Gastroesophageal sphincter (tissue), 4 donors: ENCODE results near the gene BATF3. TPM values are rescaled to one million over a fixed set of nuclear protein-coding genes. Genes with fewer than 3 reads are reported as not detected.

Experiments used
- ATAC-seq: fragments of 150-250 bp; one replicate; pipeline ENCODE4 v1.9.1; 2016; ENCODE audit warnings: mild to moderate bottlenecking, moderate library complexity
- H3K27ac ChIP-seq, 4 donors: fragments of 200-600 bp; sonication (generic) in 3 of 4; 1 replicate in 3 of 4; 2 replicates in 1 of 4; pipeline ENCODE4 v1.5.1; 2016 to 2019
- H3K27me3 ChIP-seq: fragments of 200-600 bp; sonication (generic); one replicate; pipeline ENCODE4 v1.5.1; 2019
- H3K36me3 ChIP-seq, 2 donors: fragments of 200-600 bp; sonication (generic); one replicate each; pipeline ENCODE4 v1.5.1; 2019; ENCODE audit warnings: control low read depth in 1 of 2
- H3K4me1 ChIP-seq, 3 donors: fragments of 200-600 bp; sonication (generic); 1 replicate in 2 of 3; 2 replicates in 1 of 3; pipeline ENCODE4 v1.5.1; 2016 to 2019; ENCODE audit warnings: control low read depth in 2 of 3
- H3K4me3 ChIP-seq, 2 donors: fragments of 200-600 bp; sonication (generic); one replicate each; pipeline ENCODE4 v1.5.1; 2019; ENCODE audit warnings: mild to moderate bottlenecking in 1 of 2, moderate library complexity in 1 of 2
- H3K9me3 ChIP-seq, 3 donors: fragments of 200-600 bp; sonication (generic); one replicate each; pipeline ENCODE4 v1.5.1; 2017 to 2019; ENCODE audit warnings: control low read depth in 2 of 3
- CTCF ChIP-seq, 4 experiments: fragments of 200-600 bp in 2 of 4; fragments of 450-650 bp in 2 of 4; sonication (generic) in 1 of 4; IDR thresholded peaks; one replicate each; pipeline ENCODE4 v1.5.1; 2017 to 2019; ENCODE audit warnings: antibody characterized with exemption in 4 of 4, mild to moderate bottlenecking in 2 of 4, moderate library complexity in 2 of 4
- EP300 ChIP-seq: sonication (generic); formaldehyde crosslinking; IDR thresholded peaks from one replicate; pipeline ENCODE4 v1.6.1; 2017; ENCODE audit warnings: antibody characterized with exemption, mild to moderate bottlenecking
- POLR2A ChIP-seq, 2 donors: fragments of 450-650 bp; IDR thresholded peaks; one replicate each; pipeline ENCODE4 v1.6.1; 2017; ENCODE audit warnings: antibody characterized with exemption in 2 of 2, mild to moderate bottlenecking in 2 of 2, moderate library complexity in 1 of 2
- POLR2AphosphoS5 ChIP-seq: sonication (generic); formaldehyde crosslinking; IDR thresholded peaks from one replicate; pipeline ENCODE4 v1.6.1; 2017; ENCODE audit warnings: antibody characterized with exemption
- WGBS, 2 donors: methylation state at CpG; one replicate each; pipeline ENCODE4 v1.1.5; 2018; ENCODE audit warnings: low coverage in 1 of 2; 5-methylcytosine and 5-hydroxymethylcytosine counted together
- total RNA-seq, 4 donors: library from RNA; depleted of rRNA; stranded (reverse); fragments of >200 nt; gene quantifications; one replicate each; pipeline ENCODE4 v1.1.0, GENCODE V29; 2016

BATF3 gene
- total RNA-seq, 4 donors from 2014 or later: 0.31 to 3.9 (median 3.7) TPM

GRCh38 chr1:212691561-212692071, 8.0 kb downstream of the BATF3 start:
- Histone ChIP-seq H3K27ac (no peak overlapping the region), H3K9me3 (no peaks in the 10 kb centered on the region), H3K4me3 (no peak overlapping the region), H3K36me3 (no peaks in the 10 kb centered on the region), H3K4me1 (no peaks in the 10 kb centered on the region), H3K27me3 (peaks cover 13% of the 10 kb centered on the region)
- ATAC-seq: no peak
- TF ChIP-seq CTCF (IDR thresholded peaks at IDR 0.05): no peak
- TF ChIP-seq POLR2AphosphoS5: no peak
- TF ChIP-seq POLR2A (IDR thresholded peaks at IDR 0.05): no peak
- no peak for TF ChIP-seq EP300
- 80% methylated on average over 1 of the region's 9 CpGs; no CpG with 5 or more reads in 1 of the 2 donors for WGBS, 2 donors

DNA sequence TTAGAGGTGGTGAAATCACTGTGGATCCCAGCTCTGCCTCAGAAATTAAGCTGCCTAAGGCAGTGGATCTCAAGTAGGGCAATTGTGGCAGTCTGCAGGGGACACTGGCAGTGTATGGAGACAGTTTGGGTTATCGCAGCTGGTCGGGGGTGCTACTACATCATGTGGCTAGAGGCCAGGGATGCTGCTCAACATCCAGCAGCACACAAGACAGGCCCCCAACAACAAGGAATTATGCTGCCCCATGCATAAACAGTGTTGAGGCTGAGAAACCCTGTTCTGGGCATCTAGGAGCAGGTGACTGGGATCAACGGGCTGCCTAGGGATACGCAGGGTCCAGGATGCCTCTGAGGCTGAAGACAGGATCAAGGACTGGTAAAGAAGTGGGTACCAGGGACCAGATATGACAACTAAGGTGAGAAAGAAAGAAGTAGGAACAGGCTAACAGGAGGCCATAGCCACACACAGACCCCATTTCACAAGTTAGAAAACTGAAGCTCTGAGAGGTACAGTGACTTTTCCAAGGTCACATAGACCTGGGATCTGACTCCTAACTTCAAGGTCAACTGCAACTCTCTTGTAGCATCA, 8.7 kb downstream of the BATF3 start:
- Histone ChIP-seq H3K4me3 (no peak overlapping the region), H3K27ac (no peak overlapping the region), H3K36me3 (no peaks in the 10 kb centered on the region), H3K9me3 (no peaks in the 10 kb centered on the region), H3K4me1 (no peaks in the 10 kb centered on the region), H3K27me3 (peaks cover 13% of the 10 kb centered on the region)
- ATAC-seq: no peak
- WGBS, 2 donors: 88 to 95% methylated on average over 2 of the region's 4 CpGs
- TF ChIP-seq POLR2AphosphoS5 (no peak), EP300 (no peak), CTCF (IDR thresholded peaks at IDR 0.05) (no peak), POLR2A (IDR thresholded peaks at IDR 0.05) (no peak)

- ATAC-seq: no peak
- TF ChIP-seq POLR2A (IDR thresholded peaks at IDR 0.05) (no peak), CTCF (IDR thresholded peaks at IDR 0.05) (no peak), EP300 (no peak), POLR2AphosphoS5 (no peak)
- no peaks in the 10 kb centered on the region for H3K9me3 ChIP-seq
- H3K27me3 ChIP-seq: peaks cover 13% of the 10 kb centered on the region
- H3K4me3 ChIP-seq: no peak overlapping the region
- 91 to 93% methylated on average over 10 to 11 of the region's 12 CpGs for WGBS, 2 donors
- H3K4me1 ChIP-seq: no peaks in the 10 kb centered on the region
- no peak overlapping the region for H3K27ac ChIP-seq
- H3K36me3 ChIP-seq: no peaks in the 10 kb centered on the region
Observed at GRCh38 chr1:212689758-212690529, 9.7 kb downstream of the BATF3 start.

DNA sequence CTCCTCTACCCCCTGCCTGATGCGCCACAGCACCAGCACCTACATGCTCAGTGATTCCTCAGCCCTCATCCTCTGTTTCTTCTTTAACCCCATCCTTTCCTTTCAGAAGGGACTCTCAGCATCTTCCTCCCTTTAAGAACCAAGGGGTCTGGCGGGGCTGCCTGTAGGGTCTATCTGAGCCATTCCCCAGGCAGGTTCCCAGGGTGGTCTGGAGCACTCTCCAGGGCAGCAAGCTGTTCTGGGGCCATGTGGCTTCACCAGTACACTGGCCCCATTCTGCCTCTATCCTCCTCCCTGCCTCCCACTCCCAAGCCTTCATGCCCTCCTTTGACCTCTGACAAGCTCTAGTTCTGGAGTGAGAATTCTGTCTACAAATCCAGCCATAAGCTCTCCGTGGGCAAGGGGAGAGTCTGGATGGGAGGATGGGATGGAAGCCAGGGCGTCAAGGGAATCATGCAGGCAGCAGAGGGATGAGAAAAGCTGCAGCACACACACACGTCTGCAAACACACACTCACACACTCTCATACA, 10.4 kb downstream of the BATF3 start:
- 87 to 100% methylated on average over 1 to 4 of the region's 5 CpGs for WGBS, 2 donors
- H3K27me3 ChIP-seq: peaks cover 13% of the 10 kb centered on the region
- H3K4me1 ChIP-seq: no peaks in the 10 kb centered on the region
- H3K9me3 ChIP-seq: no peaks in the 10 kb centered on the region
- no peak overlapping the region for H3K4me3 ChIP-seq
- no peak for TF ChIP-seq CTCF (IDR thresholded peaks at IDR 0.05)
- no peak for TF ChIP-seq EP300
- TF ChIP-seq POLR2AphosphoS5: no peak
- no peak for TF ChIP-seq POLR2A (IDR thresholded peaks at IDR 0.05)
- no peak for ATAC-seq
- no peaks in the 10 kb centered on the region for H3K36me3 ChIP-seq
- no peak overlapping the region for H3K27ac ChIP-seq
